GM20000 (cell line): Measurements from ENCODE around the gene MX1.
A peak's percentile ranks its signal among the peaks of the same experiment; 100 is the strongest.

Experiments used
- DNase-seq: peaks from one replicate; pipeline ENCODE4 v3.0.0; 2012; ENCODE audit warnings: low spot score
- CTCF ChIP-seq: IDR thresholded peaks from 2 replicates; pipeline ENCODE4 v1.5.1; 2012; ENCODE audit warnings: mild to moderate bottlenecking, control low read depth; ENCODE audit errors: extremely low read depth, missing control alignments

MX1 gene

GRCh38 chr21:41428847-41429246, 2.8 kb downstream of the MX1 start:
- DNase-seq = no peak
- no peak for TF ChIP-seq CTCF

- no peak for TF ChIP-seq CTCF
- DNase-seq = no peak
These were observed 3.3 kb downstream of the MX1 start for GRCh38 chr21:41429305-41429704.

- TF ChIP-seq CTCF = no peak
These were observed 4.0 kb downstream of the MX1 start for GRCh38 chr21:41429925-41430491.

GRCh38 chr21:41431788-41432548, 5.9 kb downstream of the MX1 start:
- peak; percentile 77 for DNase-seq
- TF ChIP-seq CTCF = no peak

More at GRCh38 chr21:41429925-41430491, 4.0 kb downstream of the MX1 start:
- no peak for DNase-seq

GRCh38 chr21:41432562-41433460, 6.8 kb downstream of the MX1 start:
- no peak for DNase-seq
- no peak for TF ChIP-seq CTCF

- no peak for TF ChIP-seq CTCF
- no peak for DNase-seq
These were observed 7.5 kb downstream of the MX1 start for GRCh38 chr21:41433566-41433965.

GRCh38 chr21:41435706-41436105, 9.7 kb downstream of the MX1 start:
- no peak for DNase-seq
- no peak for TF ChIP-seq CTCF
